ENCODE data around the gene MTG1. TPM values are rescaled to one million over a fixed set of nuclear protein-coding genes. Genes with fewer than 3 reads are reported as not detected.

MTG1 gene
- polyA plus RNA-seq, 3 donors: 13.0 to 45.8 (median 17.1) TPM

GRCh38 chr10:133390597-133391248 lies 3.2 kb upstream of the MTG1 start:
- H2AFZ ChIP-seq (ENCODE audit: insufficient read depth, low read depth, low read length, poor library complexity, severe bottlenecking): no peak overlapping the region
- DNase-seq: no peak
- peaks cover 37% of the 10 kb centered on the region for H3K4me1 Mint-ChIP-seq
- no peaks in the 10 kb centered on the region for H4K20me1 ChIP-seq (ENCODE audit: insufficient read depth, low read length)
- peaks cover 0 to 2% (median 0%) of the 10 kb centered on the region in 7 donors for H3K9me3 Mint-ChIP-seq
- TF ChIP-seq, protein P1, sequence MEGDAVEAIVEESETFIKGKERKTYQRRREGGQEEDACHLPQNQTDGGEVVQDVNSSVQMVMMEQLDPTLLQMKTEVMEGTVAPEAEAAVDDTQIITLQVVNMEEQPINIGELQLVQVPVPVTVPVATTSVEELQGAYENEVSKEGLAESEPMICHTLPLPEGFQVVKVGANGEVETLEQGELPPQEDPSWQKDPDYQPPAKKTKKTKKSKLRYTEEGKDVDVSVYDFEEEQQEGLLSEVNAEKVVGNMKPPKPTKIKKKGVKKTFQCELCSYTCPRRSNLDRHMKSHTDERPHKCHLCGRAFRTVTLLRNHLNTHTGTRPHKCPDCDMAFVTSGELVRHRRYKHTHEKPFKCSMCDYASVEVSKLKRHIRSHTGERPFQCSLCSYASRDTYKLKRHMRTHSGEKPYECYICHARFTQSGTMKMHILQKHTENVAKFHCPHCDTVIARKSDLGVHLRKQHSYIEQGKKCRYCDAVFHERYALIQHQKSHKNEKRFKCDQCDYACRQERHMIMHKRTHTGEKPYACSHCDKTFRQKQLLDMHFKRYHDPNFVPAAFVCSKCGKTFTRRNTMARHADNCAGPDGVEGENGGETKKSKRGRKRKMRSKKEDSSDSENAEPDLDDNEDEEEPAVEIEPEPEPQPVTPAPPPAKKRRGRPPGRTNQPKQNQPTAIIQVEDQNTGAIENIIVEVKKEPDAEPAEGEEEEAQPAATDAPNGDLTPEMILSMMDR (IDR thresholded peaks at IDR 0.05): no peak
- peaks cover 13% of the 10 kb centered on the region for H3K79me2 ChIP-seq (ENCODE audit: insufficient read depth, low read length)
- no peak overlapping the region for H3K4me3 Mint-ChIP-seq
- 97% methylated on average over 16 of the region's 19 CpGs for WGBS (ENCODE audit: insufficient coverage)
- peaks cover 37 to 41% of the 10 kb centered on the region in 2 donors for H3K4me1 ChIP-seq (ENCODE audit: control insufficient read depth in 1 of 2, insufficient read depth in 2 of 2, low read length in 2 of 2)
- intact Hi-C loops (cut with micrococcal nuclease): no loop called here
- H3K27me3 ChIP-seq (ENCODE audit: control insufficient read depth in 2 of 2, insufficient read depth in 2 of 2, low read length in 2 of 2): no peaks in the 10 kb centered on the region
- H3K4me2 ChIP-seq (replicated peaks; ENCODE audit: extremely low read depth, low read length, poor library complexity, severe bottlenecking): no peak overlapping the region
- H3K9me3 ChIP-seq (replicated peaks in 1 of 2; ENCODE audit: control insufficient read depth in 1 of 2, insufficient read depth in 1 of 2, low read length in 2 of 2): no peaks in the 10 kb centered on the region
- H3K36me3 ChIP-seq (replicated peaks in 1 of 2; ENCODE audit: control insufficient read depth in 1 of 2, insufficient read depth in 2 of 2, low read length in 2 of 2): peaks cover 0 to 2% of the 10 kb centered on the region in 2 donors
- H3K9ac ChIP-seq (ENCODE audit: insufficient read depth, low read length, poor library complexity, severe bottlenecking): no peak overlapping the region
- H3K27ac Mint-ChIP-seq: peak overlapping the region in 3 of 7 donors; percentile 0 to 69 (median 42)
- H3K27me3 Mint-ChIP-seq (ENCODE audit: low read depth in 3 of 3): peaks cover 0 to 2% (median 0%) of the 10 kb centered on the region in 3 donors
- H3K36me3 Mint-ChIP-seq: peaks cover 7% of the 10 kb centered on the region in 2 donors
- no peak overlapping the region for H3K4me3 ChIP-seq (replicated peaks in 1 of 3; ENCODE audit: low read depth in 2 of 3, low read length in 3 of 3)
- no peak overlapping the region for H3K27ac ChIP-seq (ENCODE audit: low read depth in 1 of 2, low read length in 2 of 2)

- intact Hi-C loops (cut with micrococcal nuclease): no loop called here
- Histone ChIP-seq H3K4me1 (ENCODE audit: control insufficient read depth in 1 of 2, insufficient read depth in 2 of 2, low read length in 2 of 2) (peaks cover 37 to 41% of the 10 kb centered on the region in 2 donors), H3K4me2 (replicated peaks; ENCODE audit: extremely low read depth, low read length, poor library complexity, severe bottlenecking) (no peak overlapping the region), H2AFZ (ENCODE audit: insufficient read depth, low read depth, low read length, poor library complexity, severe bottlenecking) (no peak overlapping the region), H3K27ac (ENCODE audit: low read depth in 1 of 2, low read length in 2 of 2) (no peak overlapping the region), H3K4me3 (replicated peaks in 1 of 3; ENCODE audit: low read depth in 2 of 3, low read length in 3 of 3) (no peak overlapping the region), H3K9me3 (replicated peaks in 1 of 2; ENCODE audit: control insufficient read depth in 1 of 2, insufficient read depth in 1 of 2, low read length in 2 of 2) (no peaks in the 10 kb centered on the region), H3K36me3 (replicated peaks in 1 of 2; ENCODE audit: control insufficient read depth in 1 of 2, insufficient read depth in 2 of 2, low read length in 2 of 2) (peaks cover 2 to 7% of the 10 kb centered on the region in 2 donors), H3K9ac (ENCODE audit: insufficient read depth, low read length, poor library complexity, severe bottlenecking) (no peak overlapping the region), H3K79me2 (ENCODE audit: insufficient read depth, low read length) (peaks cover 18% of the 10 kb centered on the region), H4K20me1 (ENCODE audit: insufficient read depth, low read length) (no peaks in the 10 kb centered on the region), H3K27me3 (ENCODE audit: control insufficient read depth in 2 of 2, insufficient read depth in 2 of 2, low read length in 2 of 2) (no peaks in the 10 kb centered on the region)
- no peak for DNase-seq
- peaks cover 37% of the 10 kb centered on the region for H3K4me1 Mint-ChIP-seq
- no peak overlapping the region for H3K4me3 Mint-ChIP-seq
- peaks cover 7 to 11% of the 10 kb centered on the region in 2 donors for H3K36me3 Mint-ChIP-seq
- peaks cover 0 to 2% (median 0%) of the 10 kb centered on the region in 7 donors for H3K9me3 Mint-ChIP-seq
- TF ChIP-seq, protein P1 (IDR thresholded peaks at IDR 0.05): no peak
- WGBS (ENCODE audit: insufficient coverage): 97% methylated on average over 12 of the region's 12 CpGs
- H3K27me3 Mint-ChIP-seq (ENCODE audit: low read depth in 3 of 3): peaks cover 0 to 2% (median 0%) of the 10 kb centered on the region in 3 donors
- peak overlapping the region in 2 of 7 donors; percentile 0 to 77 for H3K27ac Mint-ChIP-seq
Observed at GRCh38 chr10:133391249-133391635, 2.7 kb upstream of the MTG1 start.

Measured in CD14-positive monocyte (primary cell).